ENCODE data around the gene CSTPP1. TPM values are rescaled to one million over a fixed set of nuclear protein-coding genes. Genes with fewer than 3 reads are reported as not detected.

The CSTPP1 gene
- total RNA-seq, 1 donor from 2014 or later: 32.8 TPM

DNA sequence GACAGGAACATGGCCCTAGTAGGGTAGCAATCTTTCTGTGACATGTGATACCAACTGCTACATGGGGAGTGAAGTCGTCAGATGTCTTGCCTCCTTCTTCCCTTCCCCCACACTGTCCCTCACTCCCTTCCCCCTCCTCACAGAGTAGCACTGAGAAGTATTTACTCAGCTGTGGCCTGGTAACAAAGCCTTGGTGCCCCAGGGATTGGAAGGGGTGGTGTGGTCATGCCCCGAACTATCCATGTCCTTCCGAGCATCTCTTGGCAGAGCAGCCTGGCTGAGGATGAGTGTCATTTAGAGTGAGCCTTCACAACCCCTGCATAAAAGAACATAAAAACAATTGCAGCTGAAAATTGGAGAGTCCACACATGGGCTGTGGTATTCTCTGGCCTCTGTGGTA lies 194.0 kb downstream of the CSTPP1 start:
- ATAC-seq (no peak), DNase-seq (no peak)
- H3K4me1 ChIP-seq: no peaks in the 10 kb centered on the region
- no peak overlapping the region for H3K27ac ChIP-seq
- H3K36me3 ChIP-seq: no peaks in the 10 kb centered on the region
- H3K9me3 ChIP-seq: no peaks in the 10 kb centered on the region
- no peak overlapping the region for H3K4me3 ChIP-seq
- intact Hi-C loops (cut with DNase I): no loop called here
- TF ChIP-seq, protein P1, sequence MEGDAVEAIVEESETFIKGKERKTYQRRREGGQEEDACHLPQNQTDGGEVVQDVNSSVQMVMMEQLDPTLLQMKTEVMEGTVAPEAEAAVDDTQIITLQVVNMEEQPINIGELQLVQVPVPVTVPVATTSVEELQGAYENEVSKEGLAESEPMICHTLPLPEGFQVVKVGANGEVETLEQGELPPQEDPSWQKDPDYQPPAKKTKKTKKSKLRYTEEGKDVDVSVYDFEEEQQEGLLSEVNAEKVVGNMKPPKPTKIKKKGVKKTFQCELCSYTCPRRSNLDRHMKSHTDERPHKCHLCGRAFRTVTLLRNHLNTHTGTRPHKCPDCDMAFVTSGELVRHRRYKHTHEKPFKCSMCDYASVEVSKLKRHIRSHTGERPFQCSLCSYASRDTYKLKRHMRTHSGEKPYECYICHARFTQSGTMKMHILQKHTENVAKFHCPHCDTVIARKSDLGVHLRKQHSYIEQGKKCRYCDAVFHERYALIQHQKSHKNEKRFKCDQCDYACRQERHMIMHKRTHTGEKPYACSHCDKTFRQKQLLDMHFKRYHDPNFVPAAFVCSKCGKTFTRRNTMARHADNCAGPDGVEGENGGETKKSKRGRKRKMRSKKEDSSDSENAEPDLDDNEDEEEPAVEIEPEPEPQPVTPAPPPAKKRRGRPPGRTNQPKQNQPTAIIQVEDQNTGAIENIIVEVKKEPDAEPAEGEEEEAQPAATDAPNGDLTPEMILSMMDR (IDR thresholded peaks at IDR 0.05): no peak
- H3K27me3 ChIP-seq (ENCODE audit: low read depth): no peaks in the 10 kb centered on the region

DNA sequence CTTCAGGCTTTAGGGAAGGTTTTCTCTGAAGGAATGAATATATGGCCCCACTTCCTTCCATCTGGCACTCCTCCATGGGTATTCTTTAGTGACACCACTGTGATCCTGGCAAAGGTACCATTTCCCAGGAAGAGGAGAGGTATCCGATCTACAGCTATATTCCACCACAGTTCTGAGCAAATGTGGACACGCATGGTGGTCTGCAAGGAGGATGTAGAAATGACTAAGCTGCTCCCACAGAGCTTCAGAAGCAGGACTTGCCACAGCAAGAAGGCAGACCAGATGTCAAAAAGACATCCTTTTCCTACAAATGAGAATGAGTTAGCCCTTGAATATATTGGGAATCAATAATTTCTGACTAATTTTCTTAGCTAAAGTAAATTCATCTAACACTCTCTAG lies 194.6 kb downstream of the CSTPP1 start:
- intact Hi-C loops (cut with DNase I): no loop called here
- H3K9me3 ChIP-seq: no peaks in the 10 kb centered on the region
- H3K27me3 ChIP-seq (ENCODE audit: low read depth): no peaks in the 10 kb centered on the region
- ATAC-seq (no peak), DNase-seq (no peak)
- no peak overlapping the region for H3K27ac ChIP-seq
- H3K4me3 ChIP-seq: no peak overlapping the region
- no peaks in the 10 kb centered on the region for H3K4me1 ChIP-seq
- no peaks in the 10 kb centered on the region for H3K36me3 ChIP-seq
- TF ChIP-seq, protein P1 (IDR thresholded peaks at IDR 0.05): no peak

DNA sequence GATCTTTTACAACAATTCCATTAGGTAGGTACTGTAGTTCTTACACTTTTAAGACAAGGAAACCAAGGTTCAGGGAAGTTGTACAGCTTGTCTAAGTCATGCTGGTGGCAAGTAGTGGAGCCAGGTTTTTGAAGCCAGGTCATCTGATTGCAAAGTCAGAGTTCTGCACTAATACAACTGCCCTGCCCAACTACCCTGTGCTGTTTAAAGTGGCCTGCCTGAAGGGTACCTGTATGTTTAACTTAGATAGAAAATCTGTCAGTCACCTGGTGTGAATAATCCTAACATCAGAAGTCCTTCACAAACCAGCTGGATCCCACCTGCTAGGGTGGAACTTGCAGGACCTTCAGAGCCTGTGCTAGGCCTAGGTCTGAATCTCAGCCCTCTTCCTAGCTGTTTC lies 195.9 kb downstream of the CSTPP1 start:
- ATAC-seq (no peak), DNase-seq (no peak)
- H3K4me1 ChIP-seq: no peaks in the 10 kb centered on the region

DNA sequence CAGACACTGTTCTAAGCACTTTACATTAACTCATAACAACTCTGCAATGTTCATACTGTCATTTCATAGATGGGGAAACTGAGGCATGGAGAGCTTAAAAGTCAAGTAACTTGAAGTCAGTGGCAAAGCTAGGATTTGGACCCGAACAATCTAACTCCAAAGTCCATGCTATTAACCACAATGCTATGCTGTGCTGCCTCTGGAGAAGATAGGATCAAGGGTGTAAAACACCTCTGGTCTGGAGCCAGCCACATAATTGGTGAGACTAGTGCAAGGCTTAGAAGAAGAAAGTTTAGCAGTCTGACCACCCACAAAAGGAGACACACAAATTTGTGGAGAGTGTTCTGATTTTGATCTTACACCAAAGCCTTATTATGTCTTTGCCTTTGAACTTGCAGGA lies 196.4 kb downstream of the CSTPP1 start:
- no peaks in the 10 kb centered on the region for H3K9me3 ChIP-seq
- TF ChIP-seq, protein P1 (IDR thresholded peaks at IDR 0.05): no peak
- peaks cover 9% of the 10 kb centered on the region for H3K36me3 ChIP-seq
- H3K4me3 ChIP-seq: no peak overlapping the region
- no peaks in the 10 kb centered on the region for H3K4me1 ChIP-seq
- no peaks in the 10 kb centered on the region for H3K27me3 ChIP-seq (ENCODE audit: low read depth)
- ATAC-seq: no peak
- intact Hi-C loops (cut with DNase I): no loop called here
- H3K27ac ChIP-seq: no peak overlapping the region
- DNase-seq: no peak

More for the DNA sequence above, 195.9 kb downstream of the CSTPP1 start:
- Histone ChIP-seq H3K9me3 (no peaks in the 10 kb centered on the region), H3K4me3 (no peak overlapping the region), H3K27me3 (ENCODE audit: low read depth) (no peaks in the 10 kb centered on the region), H3K27ac (no peak overlapping the region), H3K36me3 (peaks cover 4% of the 10 kb centered on the region)
- intact Hi-C loops (cut with DNase I): no loop called here
- TF ChIP-seq, protein P1 (IDR thresholded peaks at IDR 0.05): no peak

DNA sequence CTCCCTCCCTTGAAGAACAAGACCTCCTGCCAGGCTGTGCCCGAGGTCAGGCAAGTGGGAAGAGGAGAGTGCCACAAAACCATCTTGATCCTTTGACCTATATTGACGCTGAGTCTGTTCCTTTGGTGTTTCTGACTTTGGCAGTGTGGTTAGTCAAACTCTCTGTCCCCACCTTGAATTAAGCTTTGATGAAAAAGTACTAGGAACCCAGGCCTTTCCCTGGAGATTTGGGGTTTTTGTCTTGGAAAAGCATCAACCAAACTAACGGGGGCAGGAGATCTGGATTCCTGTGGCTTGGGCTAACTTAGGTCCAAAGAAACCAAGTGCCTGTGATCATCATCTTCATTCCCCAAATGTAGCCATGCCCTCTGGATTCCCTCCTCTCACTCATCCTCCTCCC lies 199.8 kb downstream of the CSTPP1 start:
- H3K4me3 ChIP-seq: no peak overlapping the region
- intact Hi-C loops (cut with DNase I): no loop called here
- H3K4me1 ChIP-seq: no peaks in the 10 kb centered on the region
- ATAC-seq: no peak
- no peak for DNase-seq
- TF ChIP-seq, protein P1 (IDR thresholded peaks at IDR 0.05): no peak
- no peak overlapping the region for H3K27ac ChIP-seq
- no peaks in the 10 kb centered on the region for H3K27me3 ChIP-seq (ENCODE audit: low read depth)
- H3K36me3 ChIP-seq: peaks cover 17% of the 10 kb centered on the region
- no peaks in the 10 kb centered on the region for H3K9me3 ChIP-seq

DNA sequence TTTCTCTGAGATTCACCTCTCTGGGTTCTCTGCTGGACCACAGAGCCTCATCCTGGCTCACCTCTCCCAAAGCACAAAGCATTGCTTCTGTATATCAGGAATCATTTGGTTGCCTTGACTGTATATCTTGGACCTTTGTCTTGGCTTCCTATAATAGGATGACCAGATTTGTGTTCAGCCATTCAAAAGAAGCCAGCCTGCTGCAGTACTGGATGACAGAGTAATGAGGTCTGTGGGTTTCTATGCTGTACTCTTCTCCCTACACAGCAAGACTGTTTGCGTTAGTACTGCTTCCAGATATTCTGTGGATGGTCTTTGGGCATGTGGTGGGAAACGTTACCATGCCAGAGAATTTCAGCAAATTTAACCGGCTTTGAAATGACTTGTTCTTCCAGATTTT lies 200.4 kb downstream of the CSTPP1 start:
- Histone ChIP-seq H3K27me3 (ENCODE audit: low read depth) (no peaks in the 10 kb centered on the region), H3K27ac (no peak overlapping the region), H3K4me3 (no peak overlapping the region), H3K36me3 (peaks cover 17% of the 10 kb centered on the region), H3K4me1 (no peaks in the 10 kb centered on the region), H3K9me3 (no peaks in the 10 kb centered on the region)
- DNase-seq: no peak
- TF ChIP-seq, protein P1 (IDR thresholded peaks at IDR 0.05): no peak
- intact Hi-C loops (cut with DNase I): no loop called here
- no peak for ATAC-seq

Data from lower lobe of right lung (tissue), 2 donors.